ENCODE data around the gene CWC27.

CWC27 gene

DNA sequence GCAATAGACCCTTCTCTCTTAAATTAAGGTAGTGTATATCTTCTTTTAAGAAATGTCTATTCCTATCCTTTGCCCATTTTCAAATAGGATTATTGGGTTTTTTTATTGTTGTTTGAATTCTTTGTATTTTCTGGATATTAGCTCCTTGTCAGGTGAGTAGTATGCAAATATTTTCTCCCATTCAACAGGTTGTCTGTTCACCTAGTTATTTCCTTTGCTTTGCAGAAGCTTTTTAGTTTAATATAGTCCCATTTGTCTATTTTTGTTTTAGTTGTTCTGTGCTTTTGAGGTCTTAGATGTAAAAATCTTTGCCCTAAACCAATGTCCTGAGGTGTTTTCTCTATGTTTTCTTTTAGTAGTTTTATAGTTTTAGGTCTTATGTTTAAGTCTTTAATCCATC, 104.7 kb downstream of the CWC27 start:
- Histone ChIP-seq H3K14ac (ENCODE audit: low read length in 2 of 2) (no peak overlapping the region), H3K4ac (ENCODE audit: low read depth in 1 of 2, low read length in 2 of 2) (no peak overlapping the region), H2AK5ac (ENCODE audit: low read length, severe bottlenecking) (no peak overlapping the region), H3K79me1 (replicated peaks; ENCODE audit: low read length, poor library complexity, severe bottlenecking) (no peaks in the 10 kb centered on the region), H3K27ac (ENCODE audit: low read length, poor library complexity, severe bottlenecking) (no peak overlapping the region), H3K4me1 (ENCODE audit: control insufficient read depth, insufficient read depth, low read depth, low read length) (no peaks in the 10 kb centered on the region), H2BK5ac (ENCODE audit: low read depth, low read length, poor library complexity, severe bottlenecking) (no peak overlapping the region), H3K18ac (ENCODE audit: low read depth in 1 of 2, low read length in 2 of 2) (no peak overlapping the region), H3K23ac (ENCODE audit: low read length in 2 of 2) (no peak overlapping the region), H4K8ac (ENCODE audit: low read length) (no peak overlapping the region), H3K4me2 (ENCODE audit: low read length, poor library complexity, severe bottlenecking) (no peak overlapping the region), H3K9ac (ENCODE audit: low read length) (no peak overlapping the region), H3K36me3 (ENCODE audit: control insufficient read depth in 1 of 2, insufficient read depth in 2 of 2, low read depth in 1 of 2, low read length in 2 of 2) (no peaks in the 10 kb centered on the region), H2BK15ac (ENCODE audit: low read depth, poor library complexity, severe bottlenecking) (no peak overlapping the region), H3K9me3 (ENCODE audit: control insufficient read depth, low read length) (no peaks in the 10 kb centered on the region), H3K27me3 (ENCODE audit: control insufficient read depth in 1 of 2, insufficient read depth in 1 of 2, low read length in 2 of 2) (no peaks in the 10 kb centered on the region), H3K4me3 (ENCODE audit: insufficient read depth in 1 of 2, low read depth in 1 of 2, low read length in 2 of 2) (no peak overlapping the region), H4K91ac (ENCODE audit: low read length) (no peak overlapping the region), H2BK120ac (ENCODE audit: low read depth, low read length) (no peak overlapping the region), H2BK12ac (ENCODE audit: low read length in 2 of 2) (no peak overlapping the region), H2AFZ (ENCODE audit: low read depth, low read length) (no peak overlapping the region)
- DNase-seq = no peak

DNA sequence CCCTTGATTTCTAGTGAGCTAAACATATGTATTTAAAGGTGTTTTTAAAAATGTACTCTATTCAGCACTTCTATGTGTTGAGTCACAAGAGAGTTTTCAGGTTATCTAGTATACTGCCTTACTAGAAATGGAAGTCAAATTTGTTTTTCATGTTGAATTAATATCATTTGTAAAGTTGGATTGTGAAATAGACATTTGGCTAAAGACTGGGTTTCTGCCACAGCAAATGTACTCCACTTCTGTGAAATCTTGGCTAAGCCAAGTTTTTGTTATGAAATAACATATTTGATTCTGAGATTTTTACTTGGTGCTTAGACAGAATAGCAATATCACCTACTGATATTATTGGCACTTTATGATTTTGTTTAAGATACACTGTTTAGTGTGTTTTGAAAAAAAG, 106.0 kb downstream of the CWC27 start:
- H4K91ac ChIP-seq (ENCODE audit: low read length) = no peak overlapping the region

DNA sequence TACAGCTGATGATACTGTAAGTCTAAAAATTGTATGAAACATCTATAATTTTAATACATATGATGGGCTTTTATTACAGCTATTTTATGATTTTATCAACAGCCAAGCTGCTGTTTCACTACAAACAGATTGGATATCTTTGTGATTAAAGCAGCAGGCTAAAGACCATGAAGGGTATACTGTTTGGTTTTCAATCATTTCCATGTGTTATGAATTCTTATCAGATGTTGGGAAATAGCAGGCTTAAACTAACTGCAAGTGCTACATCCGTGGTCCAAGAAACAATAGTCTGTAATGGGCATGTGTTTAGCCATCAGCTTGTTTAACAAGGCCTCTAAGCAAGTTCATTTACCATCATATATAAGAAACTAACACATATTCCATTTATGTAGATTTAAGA, 107.5 kb downstream of the CWC27 start:
- no peak overlapping the region for H3K14ac ChIP-seq (ENCODE audit: low read length in 2 of 2)
- H3K4me1 ChIP-seq (ENCODE audit: control insufficient read depth, insufficient read depth, low read depth, low read length) = no peaks in the 10 kb centered on the region
- H3K27me3 ChIP-seq (ENCODE audit: control insufficient read depth in 1 of 2, insufficient read depth in 1 of 2, low read length in 2 of 2) = no peaks in the 10 kb centered on the region
- H3K4me2 ChIP-seq (ENCODE audit: low read length, poor library complexity, severe bottlenecking) = no peak overlapping the region
- no peaks in the 10 kb centered on the region for H3K9me3 ChIP-seq (ENCODE audit: control insufficient read depth, low read length)
- no peak overlapping the region for H4K8ac ChIP-seq (ENCODE audit: low read length)
- no peak overlapping the region for H2BK12ac ChIP-seq (ENCODE audit: low read length in 2 of 2)
- no peak overlapping the region for H3K9ac ChIP-seq (ENCODE audit: low read length)
- no peak overlapping the region for H3K23ac ChIP-seq (ENCODE audit: low read length in 2 of 2)
- WGBS = 80% methylated on average over 1 of the region's 1 CpG
- H3K36me3 ChIP-seq (ENCODE audit: control insufficient read depth in 1 of 2, insufficient read depth in 2 of 2, low read depth in 1 of 2, low read length in 2 of 2) = no peaks in the 10 kb centered on the region
- no peak overlapping the region for H2BK5ac ChIP-seq (ENCODE audit: low read depth, low read length, poor library complexity, severe bottlenecking)
- H2AFZ ChIP-seq (ENCODE audit: low read depth, low read length) = no peak overlapping the region
- H3K4ac ChIP-seq (ENCODE audit: low read depth in 1 of 2, low read length in 2 of 2) = no peak overlapping the region
- no peak for DNase-seq
- H4K91ac ChIP-seq (ENCODE audit: low read length) = no peak overlapping the region
- H3K18ac ChIP-seq (ENCODE audit: low read depth in 1 of 2, low read length in 2 of 2) = no peak overlapping the region
- H2BK15ac ChIP-seq (ENCODE audit: low read depth, poor library complexity, severe bottlenecking) = no peak overlapping the region
- H3K79me1 ChIP-seq (replicated peaks; ENCODE audit: low read length, poor library complexity, severe bottlenecking) = no peaks in the 10 kb centered on the region
- H3K27ac ChIP-seq (ENCODE audit: low read length, poor library complexity, severe bottlenecking) = no peak overlapping the region
- H2BK120ac ChIP-seq (ENCODE audit: low read depth, low read length) = no peak overlapping the region
- no peak overlapping the region for H2AK5ac ChIP-seq (ENCODE audit: low read length, severe bottlenecking)
- H3K4me3 ChIP-seq (ENCODE audit: insufficient read depth in 1 of 2, low read depth in 1 of 2, low read length in 2 of 2) = no peak overlapping the region

More for the DNA sequence above, 106.0 kb downstream of the CWC27 start:
- Histone ChIP-seq H4K8ac (ENCODE audit: low read length) (no peak overlapping the region), H3K23ac (ENCODE audit: low read length in 2 of 2) (no peak overlapping the region), H2AK5ac (ENCODE audit: low read length, severe bottlenecking) (no peak overlapping the region), H2BK5ac (ENCODE audit: low read depth, low read length, poor library complexity, severe bottlenecking) (no peak overlapping the region), H3K18ac (ENCODE audit: low read depth in 1 of 2, low read length in 2 of 2) (no peak overlapping the region), H2BK120ac (ENCODE audit: low read depth, low read length) (no peak overlapping the region), H2BK15ac (ENCODE audit: low read depth, poor library complexity, severe bottlenecking) (no peak overlapping the region), H3K79me1 (replicated peaks; ENCODE audit: low read length, poor library complexity, severe bottlenecking) (no peaks in the 10 kb centered on the region), H3K4ac (ENCODE audit: low read depth in 1 of 2, low read length in 2 of 2) (no peak overlapping the region), H3K4me2 (ENCODE audit: low read length, poor library complexity, severe bottlenecking) (no peak overlapping the region), H3K4me1 (ENCODE audit: control insufficient read depth, insufficient read depth, low read depth, low read length) (no peaks in the 10 kb centered on the region), H3K36me3 (ENCODE audit: control insufficient read depth in 1 of 2, insufficient read depth in 2 of 2, low read depth in 1 of 2, low read length in 2 of 2) (no peaks in the 10 kb centered on the region), H2AFZ (ENCODE audit: low read depth, low read length) (no peak overlapping the region), H3K9me3 (ENCODE audit: control insufficient read depth, low read length) (no peaks in the 10 kb centered on the region), H2BK12ac (ENCODE audit: low read length in 2 of 2) (no peak overlapping the region), H3K9ac (ENCODE audit: low read length) (no peak overlapping the region), H3K4me3 (ENCODE audit: insufficient read depth in 1 of 2, low read depth in 1 of 2, low read length in 2 of 2) (no peak overlapping the region), H3K27me3 (ENCODE audit: control insufficient read depth in 1 of 2, insufficient read depth in 1 of 2, low read length in 2 of 2) (no peaks in the 10 kb centered on the region), H3K14ac (ENCODE audit: low read length in 2 of 2) (no peak overlapping the region), H3K27ac (ENCODE audit: low read length, poor library complexity, severe bottlenecking) (no peak overlapping the region)
- DNase-seq = no peak

GRCh38 chr5:64880821-64881220, 112.1 kb downstream of the CWC27 start:
- Histone ChIP-seq H4K8ac (ENCODE audit: low read length) (no peak overlapping the region), H3K27ac (ENCODE audit: low read length, poor library complexity, severe bottlenecking) (no peak overlapping the region), H3K4me3 (ENCODE audit: insufficient read depth in 1 of 2, low read depth in 1 of 2, low read length in 2 of 2) (no peak overlapping the region), H3K9ac (ENCODE audit: low read length) (no peak overlapping the region), H3K4me1 (ENCODE audit: control insufficient read depth, insufficient read depth, low read depth, low read length) (no peaks in the 10 kb centered on the region), H2BK120ac (ENCODE audit: low read depth, low read length) (no peak overlapping the region), H3K23ac (ENCODE audit: low read length in 2 of 2) (no peak overlapping the region), H3K4ac (ENCODE audit: low read depth in 1 of 2, low read length in 2 of 2) (no peak overlapping the region), H4K91ac (ENCODE audit: low read length) (no peak overlapping the region), H3K36me3 (ENCODE audit: control insufficient read depth in 1 of 2, insufficient read depth in 2 of 2, low read depth in 1 of 2, low read length in 2 of 2) (no peaks in the 10 kb centered on the region), H2BK15ac (ENCODE audit: low read depth, poor library complexity, severe bottlenecking) (no peak overlapping the region), H3K9me3 (ENCODE audit: control insufficient read depth, low read length) (no peaks in the 10 kb centered on the region), H2BK12ac (ENCODE audit: low read length in 2 of 2) (no peak overlapping the region), H3K4me2 (ENCODE audit: low read length, poor library complexity, severe bottlenecking) (no peak overlapping the region), H2AFZ (ENCODE audit: low read depth, low read length) (no peak overlapping the region), H2AK5ac (ENCODE audit: low read length, severe bottlenecking) (no peak overlapping the region), H2BK5ac (ENCODE audit: low read depth, low read length, poor library complexity, severe bottlenecking) (no peak overlapping the region), H3K27me3 (ENCODE audit: control insufficient read depth in 1 of 2, insufficient read depth in 1 of 2, low read length in 2 of 2) (no peaks in the 10 kb centered on the region), H3K14ac (ENCODE audit: low read length in 2 of 2) (no peak overlapping the region), H3K79me1 (replicated peaks; ENCODE audit: low read length, poor library complexity, severe bottlenecking) (no peaks in the 10 kb centered on the region), H3K18ac (ENCODE audit: low read depth in 1 of 2, low read length in 2 of 2) (no peak overlapping the region)
- DNase-seq = no peak
- WGBS = no CpG with 5 or more reads among the region's 1 CpG

Measured in mesenchymal stem cell (in vitro differentiated cells and primary cell).